ENCODE measurements around the gene ERICH4. TPM values are rescaled to one million over a fixed set of nuclear protein-coding genes. Genes with fewer than 3 reads are reported as not detected.

The ERICH4 gene
- total and polyA plus RNA-seq, 2 of the 4 experiments (the other 2 are of a cell fraction) = not detected

- TF ChIP-seq ELK1 (IDR thresholded peaks at IDR 0.05; ENCODE audit: borderline replicate concordance, low read depth, low read length) (no peak), CHD1 (IDR thresholded peaks at IDR 0.05; ENCODE audit: low read depth, low read length) (no peak), RAD21 (IDR thresholded peaks at IDR 0.05; ENCODE audit: low read length) (no peak), MAFK (IDR thresholded peaks at IDR 0.05; ENCODE audit: low read depth, low read length) (no peak), RCOR1 (IDR thresholded peaks at IDR 0.05; ENCODE audit: insufficient replicate concordance, low read length) (no peak)
Observed at GRCh38 chr19:41395355-41395754, 47.6 kb upstream of the ERICH4 start (continued).
